NT2/D1 (cell line): ENCODE data around the gene RAD18.

ENCODE experiments used
- YY1 ChIP-seq: IDR thresholded peaks from 2 replicates; pipeline ENCODE4 v1.6.1; 2011; ENCODE audit not compliant: insufficient read length, insufficient read depth
- ZNF274 ChIP-seq: IDR thresholded peaks from 2 replicates; pipeline ENCODE4 v1.6.1; 2011; ENCODE audit warnings: mild to moderate bottlenecking, low read depth, low read length

GRCh38 chr3:8972639-8973038 is 9.4 kb upstream of the RAD18 start:
- no peak for TF ChIP-seq YY1
- TF ChIP-seq ZNF274 = no peak
